Ramos (cell line): ENCODE data around the gene RNH1.

Source experiments
- in situ Hi-C: fragments of 300-500 bp; cut with MboI; formaldehyde crosslinking; loops from one replicate; pipeline ENCODE4 v1.14.3; 2022; ENCODE audit warnings: low sequenced_read_pairs; ENCODE audit not compliant: unreplicated experiment

The RNH1 gene

DNA sequence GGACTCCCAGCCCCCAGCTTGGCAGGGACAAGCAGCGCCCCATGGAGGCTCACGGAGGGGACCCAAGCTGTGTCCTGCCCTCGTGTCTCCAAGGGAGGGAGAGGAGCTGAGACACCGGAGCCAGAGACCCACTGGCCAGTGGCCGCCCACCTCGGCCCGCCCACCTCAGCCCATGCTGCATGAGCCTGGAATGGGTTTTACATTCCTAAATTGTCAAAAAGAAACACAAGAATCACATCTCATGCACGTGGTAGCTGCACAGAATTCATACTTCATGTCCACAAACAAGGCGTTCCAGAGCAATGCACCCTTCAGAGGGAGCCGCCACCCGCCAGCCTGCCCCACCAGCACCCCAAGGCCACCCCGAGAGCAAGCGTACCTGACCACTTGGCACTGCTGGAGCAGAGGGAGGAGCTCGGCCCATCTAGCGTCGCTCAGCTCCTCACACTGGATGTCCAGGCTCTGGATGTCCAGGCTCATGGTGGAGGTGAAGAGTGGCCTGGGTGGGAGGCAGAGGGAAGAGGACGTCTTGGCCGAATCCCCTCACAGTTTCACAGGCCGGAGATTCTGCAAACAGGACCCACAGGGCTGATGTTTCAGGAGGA lies 5.3 kb downstream of the RNH1 start:
- in situ Hi-C loops, result loop anchor here (5.0 kb wide), 1 partner anchor 49 kb away; the partner anchor contains the start of gene PTDSS2

DNA sequence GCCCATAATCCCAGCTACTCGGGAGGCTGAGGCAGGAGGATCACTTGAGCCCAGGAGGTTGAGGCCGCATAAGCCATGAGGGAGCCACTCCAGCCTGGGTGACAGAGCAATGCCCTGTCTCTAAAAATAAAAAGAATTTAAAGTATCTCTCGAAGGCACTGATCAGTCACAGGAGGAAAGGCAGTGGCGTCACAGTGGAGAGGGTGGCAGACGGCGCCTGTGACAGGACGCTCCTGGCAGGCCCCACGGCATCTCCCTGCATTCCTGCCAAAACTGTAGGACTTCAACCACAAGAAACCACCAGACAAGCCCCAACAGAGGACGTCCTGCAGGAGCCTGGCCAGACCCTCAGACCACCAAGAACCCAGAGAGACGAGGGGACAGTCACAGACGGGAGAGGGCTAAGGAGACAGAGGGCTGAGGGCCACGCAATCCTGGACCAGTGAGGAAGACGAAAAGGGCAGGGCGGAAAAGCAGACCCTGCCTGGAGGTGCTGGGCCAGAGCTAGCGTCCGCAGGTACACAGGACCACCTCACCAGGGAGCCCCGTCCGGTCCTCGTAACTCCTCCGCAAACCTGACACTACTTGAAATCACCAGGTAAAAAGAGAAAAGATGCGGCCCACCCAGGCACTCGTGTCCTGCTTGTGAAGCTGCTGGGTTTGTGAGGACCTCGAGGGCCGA lies 5.9 kb downstream of the RNH1 start:
- in situ Hi-C loops, result loop anchor here (5.0 kb wide), 1 partner anchor 49 kb away; the partner anchor contains the start of gene PTDSS2

DNA sequence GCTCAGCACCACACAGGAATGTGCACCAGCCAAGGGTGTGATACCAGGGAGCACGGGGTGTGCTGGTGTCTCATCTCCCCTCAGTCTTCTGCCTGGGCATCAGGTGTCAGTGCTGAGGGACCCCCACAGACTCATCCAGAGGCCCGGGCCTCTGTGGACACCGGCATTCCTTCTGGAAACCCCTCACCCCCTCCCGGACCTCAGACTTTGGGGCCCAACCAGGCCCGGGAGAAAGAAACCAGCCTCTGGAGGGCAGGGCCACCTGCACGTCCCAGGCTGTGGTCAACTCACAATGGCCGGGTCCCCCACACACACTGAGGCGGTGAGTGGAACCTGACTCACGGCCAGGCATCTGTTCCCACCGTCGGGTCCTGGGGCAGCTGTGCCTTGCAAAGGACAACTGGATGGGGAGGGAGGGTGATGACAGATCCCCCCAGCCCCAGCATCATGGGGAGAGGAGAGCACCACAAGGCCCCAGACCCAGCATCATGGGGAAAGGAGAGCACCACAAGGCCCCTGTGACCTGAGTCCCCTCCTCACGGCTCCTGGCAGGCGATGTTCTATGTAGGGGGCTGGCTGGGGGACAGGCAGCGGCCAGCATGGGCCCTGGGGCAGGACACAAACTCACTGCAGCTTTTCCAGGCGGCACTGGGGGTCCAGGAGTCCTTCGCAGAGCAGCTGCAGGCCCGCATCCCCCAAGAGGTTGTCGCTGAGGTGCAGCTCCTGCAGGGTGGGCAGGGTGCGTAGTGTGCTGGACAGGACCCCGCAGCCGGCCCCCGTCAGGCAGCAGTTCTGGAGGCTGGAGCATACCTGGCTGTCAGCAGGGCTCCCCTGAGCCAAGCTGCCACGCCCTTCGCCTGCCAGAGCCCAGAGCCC lies 7.6 kb downstream of the RNH1 start:
- in situ Hi-C loops, result loop anchor here (5.0 kb wide), 1 partner anchor 47 kb away; the partner anchor contains the start of gene PTDSS2

DNA sequence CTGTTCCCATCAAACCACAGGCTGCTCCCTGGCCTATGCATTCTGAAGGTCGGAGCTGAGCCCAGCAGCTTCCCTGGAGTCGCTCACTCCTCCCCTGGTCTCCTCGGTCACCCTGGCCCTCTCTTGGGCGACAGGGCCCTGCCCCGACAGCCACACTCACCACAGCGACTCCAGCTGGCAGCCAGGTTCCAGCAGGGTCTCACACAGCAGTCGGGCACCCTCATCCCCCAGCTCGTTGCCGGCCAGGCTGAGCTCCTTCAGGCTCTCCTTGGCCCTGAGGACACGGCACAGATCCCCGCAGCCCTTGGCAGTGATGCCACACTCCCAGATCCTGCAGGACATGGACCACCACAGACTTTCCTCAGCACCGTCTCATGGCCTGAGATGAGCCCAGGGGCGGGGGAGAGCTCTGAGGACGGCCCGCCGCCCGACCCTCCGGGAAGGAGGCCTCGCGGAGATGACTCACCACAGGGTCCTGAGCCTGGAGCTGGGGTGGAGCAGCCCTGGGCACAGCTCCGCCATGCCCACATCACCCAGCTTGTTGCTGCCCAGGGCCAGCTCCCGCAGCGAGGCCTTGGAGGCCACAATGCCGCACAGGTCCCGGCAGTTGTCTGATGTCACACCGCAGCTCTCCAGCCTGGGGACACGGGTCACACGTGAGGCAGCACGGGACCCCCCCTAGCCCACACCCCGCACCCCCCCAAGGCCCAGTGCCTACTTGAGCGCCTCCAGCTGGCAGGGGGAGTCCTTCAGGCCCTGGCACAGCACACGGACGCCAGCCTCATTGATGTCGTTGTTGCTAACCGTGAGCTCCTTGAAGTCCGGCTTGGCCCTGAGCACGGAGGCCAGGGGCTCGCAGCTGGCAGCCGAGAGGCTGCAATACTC lies 8.5 kb downstream of the RNH1 start:
- in situ Hi-C loops, result no loop called here

DNA sequence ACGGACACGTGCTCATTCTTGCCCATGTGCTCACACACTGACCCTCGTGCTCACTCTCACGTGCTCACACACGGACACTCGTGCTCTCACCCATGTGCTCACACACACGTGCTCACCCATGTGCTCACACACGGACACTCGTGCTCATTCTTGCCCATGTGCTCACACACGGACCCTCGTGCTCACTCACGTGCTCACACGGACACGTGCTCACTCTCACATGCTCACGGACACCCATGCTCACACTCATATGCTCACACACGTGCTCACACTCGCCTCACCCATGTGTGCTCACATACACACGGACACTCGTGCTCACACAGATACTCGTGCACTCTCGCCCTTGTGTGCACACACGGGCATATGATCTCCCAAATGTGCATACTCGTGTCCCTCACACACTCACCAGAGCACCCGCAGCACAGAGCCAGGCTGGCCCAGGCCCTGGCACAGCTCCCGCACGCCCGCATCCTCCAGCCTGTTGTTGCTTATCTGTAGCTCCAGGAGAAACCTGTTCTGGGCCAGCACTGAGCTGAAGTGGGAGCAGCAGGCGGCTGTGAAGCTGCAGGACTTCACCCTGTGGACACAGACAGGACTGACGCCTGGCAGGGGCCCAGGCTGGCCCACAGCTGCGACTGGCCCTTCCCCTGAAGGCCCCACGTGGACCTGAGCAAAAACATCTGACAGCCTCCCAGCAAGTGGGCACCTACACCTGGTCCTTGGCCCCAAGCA lies 9.3 kb downstream of the RNH1 start:
- in situ Hi-C loops, result no loop called here

DNA sequence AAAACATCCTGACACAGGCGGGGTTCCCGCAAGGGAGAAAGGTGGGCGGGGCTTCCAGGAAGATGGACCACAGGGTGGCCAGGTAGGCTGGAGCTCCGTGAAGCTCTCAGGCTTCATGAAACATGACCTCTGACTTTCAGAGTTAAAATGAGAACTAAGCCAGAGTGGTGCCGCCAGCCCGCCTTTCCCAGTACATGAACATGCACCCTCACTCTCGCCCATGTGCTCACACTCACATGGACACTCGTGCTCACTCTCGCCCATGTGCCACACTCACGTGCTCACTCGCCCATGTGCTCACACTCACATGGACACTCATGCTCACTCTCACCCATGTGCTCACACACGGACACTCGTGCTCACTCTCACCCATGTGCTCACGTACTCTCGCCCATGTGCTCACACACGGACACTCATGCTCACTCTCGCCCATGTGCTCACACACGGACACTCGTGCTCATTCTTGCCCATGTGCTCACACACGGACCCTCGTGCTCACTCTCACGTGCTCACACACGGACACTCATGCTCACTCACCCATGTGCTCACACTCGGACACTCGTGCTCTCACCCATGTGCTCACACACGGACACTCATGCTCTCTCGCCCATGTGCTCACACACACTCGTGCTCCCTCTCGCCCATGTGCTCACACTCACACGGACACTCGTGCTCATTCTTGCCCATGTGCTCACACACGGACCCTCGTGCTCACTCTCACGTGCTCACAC lies 10.0 kb downstream of the RNH1 start:
- in situ Hi-C loops, result no loop called here

DNA sequence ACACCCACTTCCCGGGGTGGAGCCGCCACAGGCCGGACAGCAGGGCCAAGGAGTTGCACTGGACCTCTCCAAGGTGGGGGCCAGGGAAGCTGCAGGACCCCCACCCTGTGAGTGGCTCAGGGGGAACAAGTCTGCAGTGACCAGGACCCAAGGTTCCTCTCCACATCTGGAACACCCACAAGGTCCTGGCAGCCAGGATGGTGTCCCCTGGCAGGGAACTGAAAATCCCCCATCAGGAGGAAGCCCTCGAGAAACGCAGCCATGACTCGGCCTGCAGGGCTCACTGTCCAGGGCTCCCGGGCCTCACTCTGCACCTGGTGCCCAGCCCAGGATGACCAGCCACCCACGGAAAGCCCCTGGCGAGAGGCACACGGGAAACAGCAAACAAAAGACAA lies 11.5 kb downstream of the RNH1 start:
- in situ Hi-C loops, result no loop called here

DNA sequence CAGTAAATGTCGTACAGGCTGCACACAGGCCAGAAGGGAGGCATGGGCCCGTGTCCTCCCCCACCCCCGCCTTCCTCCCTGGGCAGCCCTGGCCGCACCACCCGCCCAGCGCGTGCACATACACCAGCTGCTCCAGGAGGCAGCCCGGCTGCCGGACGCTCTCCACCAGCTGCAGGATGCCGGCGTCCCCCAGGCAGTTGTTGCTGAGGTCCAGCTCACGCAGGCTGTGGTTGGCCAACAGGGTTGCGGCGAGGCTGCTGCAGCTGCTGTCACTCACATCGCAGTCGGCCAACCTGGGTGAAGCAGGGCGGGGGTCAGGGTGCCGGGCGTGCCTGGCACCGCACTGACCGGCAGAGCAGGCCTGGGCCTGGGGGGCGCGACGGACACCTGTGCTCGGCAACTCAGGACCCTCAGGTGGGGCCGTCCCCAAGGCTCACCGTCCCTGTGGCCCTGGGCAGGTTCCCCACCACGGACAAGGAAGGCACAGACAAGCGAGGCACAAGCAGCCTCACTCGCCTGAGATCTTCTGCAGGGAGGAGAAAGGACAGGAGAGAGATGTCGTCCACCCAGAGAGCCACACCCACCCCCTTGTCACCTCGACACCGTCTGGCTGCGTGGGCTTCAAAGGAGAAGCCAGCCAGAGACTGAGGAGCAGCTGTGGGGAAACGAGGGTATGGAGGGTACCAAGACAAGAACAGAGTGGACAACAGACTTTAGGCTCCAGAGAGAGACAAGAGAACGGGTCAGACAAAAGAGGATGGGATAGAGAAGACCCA lies 12.1 kb downstream of the RNH1 start:
- in situ Hi-C loops, result no loop called here

DNA sequence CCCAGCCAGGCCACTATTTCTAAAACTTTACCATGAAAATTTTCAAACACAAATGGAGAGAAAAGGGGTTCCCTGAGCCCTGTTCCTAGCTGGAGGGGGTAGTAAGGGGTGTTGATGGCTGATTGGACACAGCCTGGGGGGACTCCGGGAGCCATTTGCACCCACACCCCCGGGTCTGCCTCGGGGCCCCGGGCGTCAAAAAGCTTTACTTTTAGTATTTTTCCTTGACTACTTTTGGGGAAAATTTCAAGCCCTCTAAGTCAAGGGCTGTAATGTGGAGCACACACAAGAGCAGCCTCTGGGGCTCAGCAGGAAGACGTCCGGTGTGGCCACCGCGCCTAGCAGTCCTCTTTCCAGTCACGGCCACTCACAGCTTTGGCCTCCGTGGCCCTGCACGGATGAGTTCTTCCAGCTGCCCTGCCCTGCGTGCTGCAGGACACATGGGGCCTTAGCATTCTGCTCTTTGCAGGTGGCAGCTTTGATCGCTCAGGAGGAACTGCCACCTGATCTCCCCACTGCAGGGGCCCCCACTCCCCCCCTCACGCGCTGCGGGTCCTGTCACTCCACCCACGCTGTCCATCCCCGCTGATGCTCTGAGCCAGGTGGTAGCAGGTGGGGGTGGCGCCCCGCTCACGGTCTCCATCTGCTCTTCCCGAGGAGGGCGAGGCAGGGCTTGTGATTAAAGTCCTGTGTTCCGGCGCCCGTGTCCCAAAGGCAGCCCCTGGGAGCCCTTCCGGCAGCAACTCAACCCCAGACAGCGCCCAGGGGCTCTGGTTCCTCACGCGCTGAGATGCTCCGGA lies 14.4 kb downstream of the RNH1 start:
- in situ Hi-C loops, result no loop called here

DNA sequence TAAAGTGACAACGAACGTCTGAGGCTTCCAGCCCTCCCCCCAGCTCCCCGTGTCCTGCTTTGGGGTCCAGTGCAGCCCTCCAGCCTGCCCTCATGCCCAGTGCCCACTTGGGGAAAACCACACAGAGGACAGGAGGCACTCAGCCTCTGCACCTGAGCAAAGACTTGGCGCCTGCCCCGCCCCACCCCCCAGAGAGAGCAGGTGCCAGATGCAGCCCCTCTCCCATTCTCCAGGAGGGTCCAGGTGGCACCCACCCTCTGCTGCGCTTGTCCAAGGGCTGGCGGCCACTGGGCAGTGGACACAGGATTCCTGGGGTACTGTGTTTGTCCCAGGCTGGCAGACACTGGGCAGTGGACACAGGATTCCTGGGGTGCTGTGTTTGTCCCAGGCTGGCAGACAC lies 15.7 kb downstream of the RNH1 start:
- in situ Hi-C loops, result no loop called here

DNA sequence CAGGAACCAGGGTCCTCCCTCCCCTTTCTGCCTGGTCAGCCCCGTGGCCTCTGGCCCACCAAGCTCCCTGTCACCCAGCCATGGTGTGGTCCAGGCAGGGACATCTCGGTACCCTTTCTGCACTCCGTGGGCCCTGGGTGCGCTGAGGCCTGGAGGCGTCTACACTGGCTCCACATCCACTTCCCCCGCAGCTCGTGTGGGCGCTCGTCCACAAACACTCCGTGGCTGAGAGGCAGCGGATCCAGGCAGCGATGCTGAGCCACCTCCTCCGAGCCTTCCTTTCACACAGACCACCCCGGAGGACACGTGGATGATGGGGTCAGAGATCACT lies 16.1 kb downstream of the RNH1 start:
- in situ Hi-C loops, result no loop called here

DNA sequence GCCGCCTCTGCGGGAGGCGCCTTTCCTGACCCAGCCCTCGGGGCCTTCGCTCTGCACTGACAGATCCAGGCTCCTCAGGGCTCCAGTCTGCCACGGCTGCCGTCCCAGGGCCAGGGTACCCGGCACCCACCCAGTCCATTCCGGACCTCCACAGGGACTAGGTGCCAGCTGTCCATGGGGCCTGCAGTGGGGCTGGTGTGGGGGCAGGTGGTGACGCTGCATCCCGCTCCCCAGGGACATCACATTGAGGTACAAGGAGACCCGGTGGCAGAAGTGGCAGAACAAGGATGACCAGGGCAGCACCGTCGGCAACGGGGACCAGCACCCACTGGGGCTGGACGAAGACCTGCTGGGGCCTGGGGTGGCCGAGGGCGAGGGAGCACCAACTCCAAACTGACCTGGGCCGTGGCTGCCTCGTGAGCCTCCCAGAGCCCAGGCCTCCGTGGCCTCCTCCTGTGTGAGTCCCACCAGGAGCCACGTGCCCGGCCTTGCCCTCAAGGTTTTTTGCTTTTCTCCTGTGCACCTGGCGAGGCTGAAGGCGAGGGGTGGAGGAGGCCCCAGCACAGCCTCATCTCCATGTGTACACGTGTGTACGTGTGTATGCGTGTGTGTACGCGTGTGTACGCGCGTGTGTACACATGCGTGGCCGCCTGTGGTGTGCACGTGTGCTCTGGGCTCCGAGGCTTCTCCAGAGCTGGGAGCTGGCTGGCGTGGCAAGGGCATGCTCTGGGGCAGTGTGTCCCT lies 16.7 kb downstream of the RNH1 start:
- in situ Hi-C loops, result no loop called here

DNA sequence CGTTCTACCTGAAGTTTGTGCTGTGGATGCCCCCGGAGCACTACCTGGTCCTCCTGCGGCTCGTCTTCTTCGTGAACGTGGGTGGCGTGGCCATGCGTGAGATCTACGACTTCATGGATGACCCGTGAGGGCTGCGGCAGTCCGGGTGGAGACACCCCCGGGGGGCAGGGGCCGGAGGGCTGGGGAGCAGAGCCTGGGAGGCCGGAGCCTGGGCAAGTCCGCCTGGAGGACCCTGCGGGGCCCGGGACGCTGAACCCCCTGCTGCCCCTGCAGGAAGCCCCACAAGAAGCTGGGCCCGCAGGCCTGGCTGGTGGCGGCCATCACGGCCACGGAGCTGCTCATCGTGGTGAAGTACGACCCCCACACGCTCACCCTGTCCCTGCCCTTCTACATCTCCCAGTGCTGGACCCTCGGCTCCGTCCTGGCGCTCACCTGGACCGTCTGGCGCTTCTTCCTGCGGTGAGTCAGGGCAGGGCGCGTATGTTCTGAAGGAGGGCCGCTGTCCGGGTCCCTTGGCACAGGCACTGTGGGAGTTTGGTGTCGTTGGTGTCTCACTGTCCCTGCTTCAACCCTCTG lies 17.3 kb downstream of the RNH1 start:
- in situ Hi-C loops, result no loop called here

DNA sequence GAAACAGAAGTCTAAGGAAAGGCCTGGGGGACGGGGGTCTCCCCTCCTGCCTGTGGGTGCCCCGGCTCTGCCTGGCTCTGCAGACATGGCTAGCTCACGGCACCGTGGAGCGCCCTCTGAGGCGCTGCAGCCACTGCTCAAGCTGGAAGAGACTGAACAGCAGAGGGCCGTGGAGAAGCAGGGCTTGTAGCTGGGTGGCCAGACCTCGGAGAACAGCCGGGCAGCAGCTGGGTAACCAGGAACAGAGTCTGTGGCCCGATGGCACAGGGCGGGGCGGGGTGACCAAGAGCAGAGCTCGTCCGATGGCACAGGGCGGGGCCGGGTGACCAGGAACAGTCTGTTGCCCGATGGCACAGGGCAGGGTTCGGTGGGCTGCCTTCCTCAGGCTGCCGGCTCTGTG lies 18.1 kb downstream of the RNH1 start:
- in situ Hi-C loops, result no loop called here

DNA sequence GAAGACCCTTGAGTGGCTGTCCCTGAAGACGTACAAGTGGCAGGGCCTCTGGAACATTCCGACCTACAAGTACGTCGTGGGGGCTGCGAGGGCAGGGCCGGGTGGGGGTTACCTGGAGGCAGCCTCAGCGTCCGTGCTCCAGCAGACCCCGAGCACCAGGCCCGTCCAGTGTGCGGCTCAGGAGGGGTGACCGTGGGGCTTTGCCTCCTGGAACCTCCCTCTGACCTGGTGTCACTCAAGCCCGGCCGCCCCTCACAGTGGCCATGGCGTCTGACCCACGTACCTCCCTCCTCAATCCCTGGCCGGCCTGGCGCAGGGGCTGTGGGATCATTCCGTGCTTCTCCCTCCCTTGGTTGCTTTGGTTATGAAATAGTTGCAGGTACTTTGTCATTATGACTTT lies 18.5 kb downstream of the RNH1 start:
- in situ Hi-C loops, result no loop called here

DNA sequence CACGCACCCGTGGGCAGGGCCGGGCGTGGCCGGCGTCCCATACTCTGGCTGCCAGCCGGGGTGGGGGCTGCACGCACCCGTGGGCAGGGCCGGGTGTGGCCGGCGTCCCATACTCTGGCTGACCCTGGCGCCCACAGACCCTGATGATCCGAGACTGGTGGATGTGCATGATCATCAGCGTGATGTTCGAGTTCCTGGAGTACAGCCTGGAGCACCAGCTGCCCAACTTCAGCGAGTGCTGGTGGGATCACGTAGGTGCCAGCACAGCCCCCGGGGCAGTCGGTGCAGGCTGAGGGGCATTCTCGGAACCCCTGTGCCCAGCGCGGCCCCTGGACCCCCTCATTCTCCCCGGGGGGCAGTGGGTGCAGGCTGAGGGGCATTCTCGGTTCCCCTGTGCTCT lies 19.0 kb downstream of the RNH1 start:
- in situ Hi-C loops, result no loop called here
